T1000 (cell line): ENCODE measurements around the gene MID1IP1.

Experiments used
- DNase-seq: peaks from one replicate; lab custom pipeline; 2025; ENCODE audit warnings: mixed read lengths; lab: John Stamatoyannopoulos, UW

MID1IP1 gene

GRCh38 chrX:38816155-38816554 is 14.9 kb downstream of the MID1IP1 start:
- DNase-seq: no peak

GRCh38 chrX:38817004-38817703 is 15.9 kb downstream of the MID1IP1 start:
- DNase-seq: no peak

GRCh38 chrX:38819163-38819562 is 17.9 kb downstream of the MID1IP1 start:
- no peak for DNase-seq

DNA sequence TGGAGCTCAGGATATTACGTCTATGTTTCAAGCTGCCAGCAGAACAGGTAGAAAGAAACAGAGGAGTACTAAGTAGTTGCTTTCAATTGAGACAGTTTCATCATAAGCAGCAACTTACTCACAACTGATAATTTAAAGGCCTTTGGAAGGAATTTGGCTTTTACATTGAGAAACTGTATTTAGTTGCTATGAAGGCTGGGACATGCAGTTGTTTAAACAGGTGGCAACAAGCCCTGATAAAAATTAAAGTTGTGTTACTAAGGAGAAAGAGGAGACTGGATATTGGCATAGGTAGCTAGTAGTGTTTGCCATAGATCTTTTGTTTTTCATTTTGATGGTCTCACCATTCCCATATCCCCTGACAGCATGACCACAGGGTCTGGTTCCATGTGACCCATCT is 18.4 kb downstream of the MID1IP1 start:
- no peak for DNase-seq

DNA sequence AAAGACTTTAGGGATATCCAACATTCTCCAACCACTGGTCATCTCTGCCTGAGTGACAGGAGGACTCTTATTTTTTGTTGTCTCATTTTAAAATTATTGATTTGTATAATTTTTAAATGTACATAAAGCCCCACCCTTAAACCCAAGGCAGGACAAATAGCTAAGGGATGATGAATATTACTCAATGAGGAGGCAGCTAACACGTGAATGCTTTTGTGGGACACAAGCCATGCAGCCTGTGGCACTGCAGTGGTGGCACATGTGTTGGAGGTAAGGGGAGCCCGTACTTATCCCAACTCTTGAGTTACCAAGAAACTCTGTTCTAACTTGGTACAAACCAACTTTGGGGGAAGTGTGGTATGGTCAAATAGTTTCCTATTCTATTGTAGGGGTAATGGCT is 19.5 kb downstream of the MID1IP1 start:
- DNase-seq: no peak

DNA sequence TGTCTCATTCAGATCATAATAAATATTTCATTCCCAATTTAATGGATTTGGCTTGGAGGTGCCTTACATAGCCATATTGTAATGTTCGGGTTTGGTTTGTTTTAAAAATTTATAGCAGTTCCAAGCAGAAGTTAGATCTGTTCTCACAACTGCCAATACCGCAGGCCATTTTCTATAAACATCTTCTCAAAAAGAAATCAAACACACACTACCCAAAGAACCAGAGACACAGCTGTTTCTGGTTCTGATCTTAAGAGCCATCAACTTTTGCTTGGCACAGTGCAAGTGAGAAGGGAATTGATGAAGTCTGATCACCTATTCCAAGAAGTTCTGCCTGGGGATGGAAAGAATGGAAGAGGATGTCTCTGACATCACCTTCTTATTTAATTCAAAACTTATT is 22.9 kb downstream of the MID1IP1 start:
- DNase-seq: no peak

DNA sequence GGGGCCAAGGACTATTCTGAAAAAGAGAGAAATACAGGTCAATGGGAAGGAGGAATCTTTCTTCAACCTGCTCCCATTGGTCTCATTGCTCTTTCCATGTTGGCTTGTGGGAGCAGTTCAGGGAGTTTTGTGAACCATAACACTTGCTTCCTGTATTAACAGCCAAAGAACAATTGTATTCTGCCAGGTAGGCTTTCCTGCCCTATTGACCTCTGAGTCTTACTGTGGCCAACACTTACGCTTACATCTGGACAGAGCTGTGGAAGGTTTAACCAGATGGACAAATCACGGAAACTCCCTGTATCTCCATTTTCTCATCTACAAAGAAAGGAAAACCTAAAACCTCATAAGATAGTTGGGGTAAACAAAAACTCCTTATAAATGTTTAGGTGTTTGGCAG is 30.7 kb downstream of the MID1IP1 start:
- no peak for DNase-seq

DNA sequence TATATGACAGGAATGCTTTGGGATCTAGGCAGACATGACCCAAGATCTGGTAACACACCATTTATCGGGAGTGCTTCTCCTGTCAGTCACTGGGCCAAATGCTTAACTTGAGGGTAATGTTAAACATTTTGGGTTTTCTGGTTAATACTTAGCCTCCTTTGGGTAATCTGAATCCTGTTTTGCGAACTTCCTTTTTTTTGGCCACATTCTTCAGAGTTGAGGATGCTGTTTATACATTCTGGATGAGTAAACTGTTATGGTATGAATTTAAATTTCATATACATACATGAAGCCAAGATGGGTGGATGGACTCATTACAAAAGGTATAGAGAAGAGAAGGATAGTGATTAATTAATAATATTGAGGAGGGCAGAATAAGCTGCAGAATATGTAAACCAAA is 36.1 kb downstream of the MID1IP1 start:
- no peak for DNase-seq

DNA sequence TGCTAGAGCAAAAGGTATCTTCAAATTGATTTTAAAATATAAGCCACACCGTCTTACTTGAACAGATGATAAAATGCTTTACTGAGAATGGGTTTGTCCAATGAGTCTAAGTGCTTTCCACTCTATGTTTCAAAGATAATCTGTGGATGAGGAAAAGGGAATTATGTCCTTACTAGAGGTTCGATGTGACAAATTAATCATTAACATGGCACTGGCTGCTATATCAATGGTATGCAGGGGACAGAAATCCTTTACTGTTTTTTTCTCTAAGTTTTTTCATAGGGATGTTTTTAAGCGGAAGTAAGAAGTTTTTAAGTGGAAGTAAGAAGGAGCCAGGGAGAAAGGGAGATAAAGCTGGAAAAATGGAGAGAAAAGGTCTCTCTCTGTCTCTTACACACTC is 38.0 kb downstream of the MID1IP1 start:
- no peak for DNase-seq

- DNase-seq: no peak
Observed at GRCh38 chrX:38839944-38840343, 38.7 kb downstream of the MID1IP1 start.

- no peak for DNase-seq
Observed at GRCh38 chrX:38841750-38842149, 40.5 kb downstream of the MID1IP1 start.

GRCh38 chrX:38845426-38845825 is 44.2 kb downstream of the MID1IP1 start:
- DNase-seq: no peak

- no peak for DNase-seq
Observed at GRCh38 chrX:38847206-38847902, 46.1 kb downstream of the MID1IP1 start.

- no peak for DNase-seq
Observed at GRCh38 chrX:38847903-38848230, 46.6 kb downstream of the MID1IP1 start.

DNA sequence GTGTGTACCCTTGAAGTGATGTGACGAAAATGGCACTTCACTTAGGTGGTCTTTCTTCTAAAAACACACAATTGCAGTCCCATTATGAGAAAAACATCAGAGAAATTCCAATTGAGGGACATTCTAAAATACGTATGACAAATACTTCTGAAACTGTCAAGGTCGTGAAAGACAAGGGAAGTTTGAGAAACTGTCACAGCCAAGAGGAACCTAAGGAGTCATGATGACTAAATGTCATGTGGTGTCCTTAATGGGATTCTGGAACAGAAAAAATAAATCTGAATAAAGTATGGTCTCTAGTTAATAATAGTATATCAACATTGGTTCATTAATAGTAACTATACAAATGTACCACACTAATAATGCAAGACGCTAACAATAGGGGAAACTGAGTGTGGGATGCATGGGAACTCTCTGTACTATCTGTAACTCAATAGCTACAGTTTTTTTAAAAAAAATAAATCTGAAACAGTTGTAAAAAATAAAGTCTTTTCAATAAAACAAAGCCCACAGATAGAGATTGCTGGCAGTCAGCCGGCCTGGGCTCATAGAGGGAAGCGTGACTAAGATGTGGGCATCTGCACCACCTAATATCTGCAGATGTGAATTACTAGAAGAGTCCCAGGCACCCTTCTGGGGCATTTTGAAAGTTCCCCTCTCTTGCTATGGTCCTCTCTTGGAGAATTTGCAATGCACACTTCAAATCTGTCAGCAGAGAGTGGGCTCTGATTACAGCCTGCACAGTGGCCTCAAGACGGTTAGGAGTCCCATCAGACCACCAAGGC is 47.6 kb downstream of the MID1IP1 start:
- DNase-seq: no peak

- DNase-seq: no peak
Observed at GRCh38 chrX:38850807-38851544, 49.7 kb downstream of the MID1IP1 start.

- no peak for DNase-seq
Observed at GRCh38 chrX:38854305-38854704, 53.0 kb downstream of the MID1IP1 start.
